Activated CD8-positive, alpha-beta memory T cell treated with anti-CD3 and anti-CD28 coated beads, Interleukin-2, amount 50 U/mL, for 4 hours (primary cell): Measurements from ENCODE around the gene SUPT3H.

ENCODE experiments used
- DNase-seq: peaks from one replicate; pipeline ENCODE4 v3.0.0-alpha.2; 2020

SUPT3H gene

GRCh38 chr6:44809258-44809657 lies 568.5 kb downstream of the SUPT3H start:
- no peak for DNase-seq

- no peak for DNase-seq
Observed at GRCh38 chr6:44808148-44808547, 569.6 kb downstream of the SUPT3H start.

- DNase-seq = no peak
Observed at GRCh38 chr6:44806656-44807055, 571.1 kb downstream of the SUPT3H start.

- DNase-seq = no peak
Observed at GRCh38 chr6:44805238-44805846, 572.4 kb downstream of the SUPT3H start.

- no peak for DNase-seq
Observed at GRCh38 chr6:44804546-44805159, 573.1 kb downstream of the SUPT3H start.

- DNase-seq = no peak
Observed at GRCh38 chr6:44804016-44804415, 573.7 kb downstream of the SUPT3H start.

- DNase-seq = no peak
Observed at GRCh38 chr6:44800784-44801592, 576.7 kb downstream of the SUPT3H start.

- DNase-seq = no peak
Observed at GRCh38 chr6:44800171-44800783, 577.5 kb downstream of the SUPT3H start.

- no peak for DNase-seq
Observed at GRCh38 chr6:44797746-44798145, 580.0 kb downstream of the SUPT3H start.

GRCh38 chr6:44795326-44795725 lies 582.4 kb downstream of the SUPT3H start:
- no peak for DNase-seq

GRCh38 chr6:44789806-44790205 lies 587.9 kb downstream of the SUPT3H start:
- DNase-seq = no peak

GRCh38 chr6:44789061-44789460 lies 588.7 kb downstream of the SUPT3H start:
- no peak for DNase-seq

- no peak for DNase-seq
Observed at GRCh38 chr6:44788387-44788981, 589.2 kb downstream of the SUPT3H start.

- DNase-seq = no peak
Observed at GRCh38 chr6:44787254-44787834, 590.4 kb downstream of the SUPT3H start.

- no peak for DNase-seq
Observed at GRCh38 chr6:44785130-44785529, 592.6 kb downstream of the SUPT3H start.

GRCh38 chr6:44784195-44784594 lies 593.5 kb downstream of the SUPT3H start:
- no peak for DNase-seq

GRCh38 chr6:44782892-44783291 lies 594.8 kb downstream of the SUPT3H start:
- DNase-seq = no peak

GRCh38 chr6:44781912-44782597 lies 595.7 kb downstream of the SUPT3H start:
- no peak for DNase-seq

- DNase-seq = no peak
Observed at GRCh38 chr6:44780161-44780560, 597.6 kb downstream of the SUPT3H start.

- DNase-seq = no peak
Observed at GRCh38 chr6:44779130-44779826, 598.5 kb downstream of the SUPT3H start.
